ENCODE results near the gene GFI1. TPM values are rescaled to one million over a fixed set of nuclear protein-coding genes. Genes with fewer than 3 reads are reported as not detected.
"Not testable (repeated sequence)": the region's sequence is repeated elsewhere in the genome, so short reads cannot be mapped to it uniquely, and the experiment has no call there.

The GFI1 gene
- total RNA-seq, 1 donor from 2014 or later = 0.11 TPM

DNA sequence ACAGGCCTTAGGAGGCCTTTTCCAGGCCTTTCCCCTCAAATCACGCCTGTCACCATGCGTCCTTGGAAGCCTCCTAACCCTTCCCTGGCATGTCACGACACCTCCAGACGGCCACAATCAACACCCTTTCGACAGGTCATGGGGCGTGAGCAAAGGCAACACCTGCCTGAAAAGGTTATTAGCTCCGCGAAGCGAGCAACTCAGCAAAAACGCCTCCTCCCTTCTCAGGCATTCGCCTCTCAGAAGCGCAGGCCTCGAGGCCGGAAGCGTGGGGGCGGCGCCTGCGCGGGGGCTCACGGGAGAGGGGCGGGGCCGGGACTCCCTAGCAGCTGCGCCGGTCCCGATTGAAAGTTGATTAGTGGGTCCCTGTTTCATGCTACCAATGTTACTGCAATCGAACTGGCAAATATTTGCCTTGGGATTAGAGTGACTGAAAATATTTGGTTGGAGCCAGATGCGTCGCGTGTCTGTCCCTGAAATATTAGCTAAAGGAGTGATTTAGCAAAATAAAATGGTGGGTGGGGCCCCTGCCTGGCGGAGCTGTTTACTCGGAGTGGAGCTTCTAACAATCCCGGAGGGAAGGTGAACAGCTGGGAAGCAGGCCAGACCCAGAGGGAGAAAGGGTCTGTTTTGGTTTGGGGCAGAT, 44.9 kb downstream of the GFI1 start:
- no peak for TF ChIP-seq CTCF (IDR thresholded peaks at IDR 0.05)
- no peak overlapping the region for H3K4me3 Mint-ChIP-seq (ENCODE audit: unreplicated experiment)
- peaks cover 3% of the 10 kb centered on the region for H3K27me3 Mint-ChIP-seq (ENCODE audit: unreplicated experiment)
- no peak overlapping the region for H3K27ac Mint-ChIP-seq (ENCODE audit: unreplicated experiment)
- no peaks in the 10 kb centered on the region for H3K4me1 Mint-ChIP-seq (ENCODE audit: unreplicated experiment)
- H3K36me3 Mint-ChIP-seq (ENCODE audit: unreplicated experiment) = no peaks in the 10 kb centered on the region
- DNase-seq (ENCODE audit: extremely low spot score, unreplicated experiment) = no peak
- H3K9me3 Mint-ChIP-seq (ENCODE audit: unreplicated experiment) = no peaks in the 10 kb centered on the region

DNA sequence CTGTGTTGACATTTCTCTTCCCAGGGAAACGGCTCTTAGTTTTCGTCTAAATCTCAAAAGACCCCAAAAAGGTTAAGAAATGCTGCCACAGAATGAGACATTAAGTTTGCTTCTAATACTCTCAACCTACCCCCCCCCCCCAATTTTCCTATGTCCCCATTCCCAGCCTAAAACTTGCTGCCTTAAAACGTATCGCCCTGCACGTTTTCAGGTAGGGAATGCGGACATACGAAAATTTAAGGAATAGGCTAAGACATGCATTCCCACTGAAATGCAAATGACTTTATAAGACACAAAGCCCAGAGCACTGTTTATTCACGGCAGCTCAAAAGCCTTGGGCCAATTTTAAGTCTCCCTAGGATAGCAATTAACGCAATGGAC, 45.4 kb downstream of the GFI1 start:
- no peak for TF ChIP-seq CTCF (IDR thresholded peaks at IDR 0.05)
- Mint-ChIP-seq H3K4me3 (ENCODE audit: unreplicated experiment) (no peak overlapping the region), H3K27me3 (ENCODE audit: unreplicated experiment) (no peaks in the 10 kb centered on the region), H3K36me3 (ENCODE audit: unreplicated experiment) (no peaks in the 10 kb centered on the region), H3K4me1 (ENCODE audit: unreplicated experiment) (no peaks in the 10 kb centered on the region), H3K27ac (ENCODE audit: unreplicated experiment) (no peak overlapping the region), H3K9me3 (ENCODE audit: unreplicated experiment) (no peaks in the 10 kb centered on the region)
- no peak for DNase-seq (ENCODE audit: extremely low spot score, unreplicated experiment)

DNA sequence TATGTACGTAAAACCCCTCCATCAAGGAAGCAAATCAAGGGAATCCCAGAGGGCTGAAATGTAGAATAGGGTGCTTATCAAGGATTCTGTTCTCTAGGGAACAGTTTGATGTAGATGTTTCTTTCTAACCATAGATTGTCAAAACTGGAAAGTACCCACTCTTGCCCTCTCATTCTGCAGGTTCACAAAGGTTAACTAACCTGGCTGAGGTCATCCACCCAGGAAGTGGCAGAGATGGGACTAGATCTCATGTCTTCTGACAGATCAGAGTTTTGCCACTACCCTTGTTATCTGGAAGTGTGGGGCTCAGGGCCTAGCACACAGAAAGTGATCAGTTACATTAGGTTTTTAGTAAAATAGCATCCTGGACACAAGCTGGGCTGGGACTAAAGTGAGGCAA, 47.4 kb downstream of the GFI1 start:
- H3K4me3 Mint-ChIP-seq (ENCODE audit: unreplicated experiment) = no peak overlapping the region
- peaks cover 6% of the 10 kb centered on the region for H3K27me3 Mint-ChIP-seq (ENCODE audit: unreplicated experiment)
- DNase-seq (ENCODE audit: extremely low spot score, unreplicated experiment) = no peak
- H3K9me3 Mint-ChIP-seq (ENCODE audit: unreplicated experiment) = no peaks in the 10 kb centered on the region
- TF ChIP-seq CTCF (IDR thresholded peaks at IDR 0.05) = no peak
- H3K4me1 Mint-ChIP-seq (ENCODE audit: unreplicated experiment) = no peaks in the 10 kb centered on the region
- H3K27ac Mint-ChIP-seq (ENCODE audit: unreplicated experiment) = no peak overlapping the region
- no peaks in the 10 kb centered on the region for H3K36me3 Mint-ChIP-seq (ENCODE audit: unreplicated experiment)

GRCh38 chr1:92434572-92434971, 52.2 kb downstream of the GFI1 start:
- peaks cover 21% of the 10 kb centered on the region for H3K27me3 Mint-ChIP-seq (ENCODE audit: unreplicated experiment)
- H3K36me3 Mint-ChIP-seq (ENCODE audit: unreplicated experiment); H3K4me1 Mint-ChIP-seq (ENCODE audit: unreplicated experiment); H3K27ac Mint-ChIP-seq (ENCODE audit: unreplicated experiment); H3K9me3 Mint-ChIP-seq (ENCODE audit: unreplicated experiment); DNase-seq (ENCODE audit: extremely low spot score, unreplicated experiment); H3K4me3 Mint-ChIP-seq (ENCODE audit: unreplicated experiment): not testable (repeated sequence)

- Mint-ChIP-seq H3K4me1 (ENCODE audit: unreplicated experiment) (no peaks in the 10 kb centered on the region), H3K4me3 (ENCODE audit: unreplicated experiment) (no peak overlapping the region), H3K9me3 (ENCODE audit: unreplicated experiment) (no peaks in the 10 kb centered on the region), H3K36me3 (ENCODE audit: unreplicated experiment) (no peaks in the 10 kb centered on the region), H3K27me3 (ENCODE audit: unreplicated experiment) (peaks cover 25% of the 10 kb centered on the region), H3K27ac (ENCODE audit: unreplicated experiment) (no peak overlapping the region)
- TF ChIP-seq CTCF (IDR thresholded peaks at IDR 0.05) = no peak
- no peak for DNase-seq (ENCODE audit: extremely low spot score, unreplicated experiment)
Observed at GRCh38 chr1:92430030-92430429, 56.7 kb downstream of the GFI1 start.

DNA sequence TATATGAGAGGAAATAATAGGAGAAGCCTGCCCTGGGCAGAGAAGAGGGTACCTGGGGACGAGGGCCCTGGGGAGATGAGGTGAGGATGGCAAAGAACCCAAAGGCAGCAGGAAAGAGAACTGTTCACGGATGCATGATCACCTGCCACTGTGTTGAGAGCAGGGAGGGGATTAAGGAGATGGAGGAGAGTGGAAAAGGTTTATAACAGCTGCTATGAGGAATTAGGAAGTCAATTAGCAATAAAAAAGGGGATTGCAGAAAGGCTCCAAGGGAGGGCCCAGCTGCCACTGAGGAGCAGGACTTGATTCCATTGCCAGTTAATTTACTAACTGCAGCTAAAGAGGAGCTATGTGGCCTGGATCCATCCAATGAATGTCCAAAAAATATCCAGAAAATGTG, 61.1 kb downstream of the GFI1 start:
- Mint-ChIP-seq H3K27ac (ENCODE audit: unreplicated experiment) (no peak overlapping the region), H3K4me3 (ENCODE audit: unreplicated experiment) (no peak overlapping the region), H3K9me3 (ENCODE audit: unreplicated experiment) (no peaks in the 10 kb centered on the region), H3K4me1 (ENCODE audit: unreplicated experiment) (no peaks in the 10 kb centered on the region), H3K36me3 (ENCODE audit: unreplicated experiment) (no peaks in the 10 kb centered on the region), H3K27me3 (ENCODE audit: unreplicated experiment) (peaks cover 13% of the 10 kb centered on the region)
- no peak for TF ChIP-seq CTCF (IDR thresholded peaks at IDR 0.05)
- DNase-seq (ENCODE audit: extremely low spot score, unreplicated experiment) = no peak

Data from osteocyte (in vitro differentiated cells).